Suprapubic skin (tissue), 4 donors: ENCODE results near the gene CALML5. TPM values are rescaled to one million over a fixed set of nuclear protein-coding genes. Genes with fewer than 3 reads are reported as not detected.

ENCODE experiments used
- DNase-seq, 2 donors: peaks; one replicate each; pipeline ENCODE4 v3.0.0-alpha.2; 2019; ENCODE audit warnings: low spot score in 2 of 2
- H3K27ac ChIP-seq: fragments of 200-600 bp; sonication (generic); one replicate; pipeline ENCODE4 v1.5.1; 2019
- H3K27me3 ChIP-seq: fragments of 200-600 bp; sonication (generic); one replicate; pipeline ENCODE4 v1.5.1; 2019
- H3K36me3 ChIP-seq: fragments of 200-600 bp; sonication (generic); one replicate; pipeline ENCODE4 v1.5.1; 2019
- H3K4me1 ChIP-seq: fragments of 200-600 bp; sonication (generic); one replicate; pipeline ENCODE4 v1.5.1; 2019
- H3K4me3 ChIP-seq: fragments of 200-600 bp; sonication (generic); one replicate; pipeline ENCODE4 v1.5.1; 2019; ENCODE audit warnings: mild to moderate bottlenecking
- H3K9me3 ChIP-seq: fragments of 200-600 bp; sonication (generic); one replicate; pipeline ENCODE4 v1.5.1; 2019
- CTCF ChIP-seq, 2 donors: fragments of 200-600 bp in 1 of 2; fragments of 450-650 bp in 1 of 2; sonication (generic) in 1 of 2; IDR thresholded peaks; one replicate each; pipeline ENCODE4 v1.5.1; 2016 to 2019; ENCODE audit warnings: antibody characterized with exemption in 2 of 2, mild to moderate bottlenecking in 1 of 2, moderate library complexity in 1 of 2
- EP300 ChIP-seq: sonication (generic); formaldehyde crosslinking; IDR thresholded peaks from one replicate; pipeline ENCODE4 v1.6.1; 2017; ENCODE audit warnings: antibody characterized with exemption
- POLR2A ChIP-seq, 2 donors: fragments of 450-650 bp; IDR thresholded peaks; one replicate each; pipeline ENCODE4 v1.6.1; 2017; ENCODE audit warnings: antibody characterized with exemption in 2 of 2, mild to moderate bottlenecking in 2 of 2, moderate library complexity in 2 of 2
- POLR2AphosphoS5 ChIP-seq, 3 donors: sonication (generic); formaldehyde crosslinking; IDR thresholded peaks; one replicate each; pipeline ENCODE4 v1.6.1; 2017; ENCODE audit warnings: antibody characterized with exemption in 3 of 3
- WGBS: methylation state at CpG from one replicate; pipeline ENCODE4 v1.1.5; 2018; 5-methylcytosine and 5-hydroxymethylcytosine counted together
- total RNA-seq, 4 donors: library from RNA; depleted of rRNA; stranded (reverse); fragments of >200 nt; gene quantifications; one replicate each; pipeline ENCODE4 v1.1.0, GENCODE V29; 2016

Gene CALML5
- total RNA-seq, 4 donors from 2014 or later, result 429 to 3,135 (median 2,230) TPM

GRCh38 chr10:5529702-5530411, 30.5 kb upstream of the CALML5 start:
- DNase-seq, result peak in 1 of 2 donors; percentile 25
- H3K27ac ChIP-seq, result no peak overlapping the region
- peaks cover 63% of the 10 kb centered on the region for H3K4me1 ChIP-seq
- H3K36me3 ChIP-seq, result no peaks in the 10 kb centered on the region
- H3K9me3 ChIP-seq, result no peaks in the 10 kb centered on the region
- H3K27me3 ChIP-seq, result no peaks in the 10 kb centered on the region
- 82% methylated on average over 7 of the region's 7 CpGs for WGBS
- H3K4me3 ChIP-seq, result no peak overlapping the region
- TF ChIP-seq EP300 (no peak), CTCF (IDR thresholded peaks at IDR 0.05) (no peak), POLR2AphosphoS5 (IDR thresholded peaks at IDR 0.05) (no peak), POLR2A (IDR thresholded peaks at IDR 0.05) (no peak)

GRCh38 chr10:5528989-5529701, 29.8 kb upstream of the CALML5 start:
- 79% methylated on average over 11 of the region's 11 CpGs for WGBS
- Histone ChIP-seq H3K36me3 (no peaks in the 10 kb centered on the region), H3K4me1 (peaks cover 61% of the 10 kb centered on the region), H3K9me3 (no peaks in the 10 kb centered on the region), H3K27me3 (no peaks in the 10 kb centered on the region), H3K4me3 (no peak overlapping the region), H3K27ac (peak overlapping the region; percentile 41)
- TF ChIP-seq POLR2AphosphoS5 (IDR thresholded peaks at IDR 0.05), result no peak
- TF ChIP-seq CTCF (IDR thresholded peaks at IDR 0.05), result no peak
- no peak for TF ChIP-seq EP300
- TF ChIP-seq POLR2A (IDR thresholded peaks at IDR 0.05), result no peak
- DNase-seq, result peak; percentile 47 to 74

- peaks cover 47% of the 10 kb centered on the region for H3K4me1 ChIP-seq
- 47% methylated on average over 8 of the region's 10 CpGs for WGBS
- H3K4me3 ChIP-seq, result no peak overlapping the region
- TF ChIP-seq CTCF (IDR thresholded peaks at IDR 0.05) (no peak), EP300 (no peak), POLR2A (IDR thresholded peaks at IDR 0.05) (no peak), POLR2AphosphoS5 (IDR thresholded peaks at IDR 0.05) (no peak)
- peak; percentile 60 to 67 for DNase-seq
- peak overlapping the region; percentile 84 for H3K27ac ChIP-seq
- H3K9me3 ChIP-seq, result no peaks in the 10 kb centered on the region
- no peaks in the 10 kb centered on the region for H3K27me3 ChIP-seq
- no peaks in the 10 kb centered on the region for H3K36me3 ChIP-seq
These were observed 28.2 kb upstream of the CALML5 start for GRCh38 chr10:5527332-5528200.

GRCh38 chr10:5526691-5527331, 27.4 kb upstream of the CALML5 start:
- TF ChIP-seq EP300, result no peak
- no peak for TF ChIP-seq CTCF (IDR thresholded peaks at IDR 0.05)
- TF ChIP-seq POLR2AphosphoS5 (IDR thresholded peaks at IDR 0.05), result no peak
- no peak for TF ChIP-seq POLR2A (IDR thresholded peaks at IDR 0.05)
- no peaks in the 10 kb centered on the region for H3K9me3 ChIP-seq
- H3K27me3 ChIP-seq, result no peaks in the 10 kb centered on the region
- no peaks in the 10 kb centered on the region for H3K36me3 ChIP-seq
- H3K4me3 ChIP-seq, result peak overlapping the region; percentile 47
- H3K4me1 ChIP-seq, result peaks cover 39% of the 10 kb centered on the region
- DNase-seq, result peak; percentile 56 to 76
- 88% methylated on average over 8 of the region's 8 CpGs for WGBS
- peak overlapping the region; percentile 84 for H3K27ac ChIP-seq
